ENCODE data around the gene RIT2.

The RIT2 gene

DNA sequence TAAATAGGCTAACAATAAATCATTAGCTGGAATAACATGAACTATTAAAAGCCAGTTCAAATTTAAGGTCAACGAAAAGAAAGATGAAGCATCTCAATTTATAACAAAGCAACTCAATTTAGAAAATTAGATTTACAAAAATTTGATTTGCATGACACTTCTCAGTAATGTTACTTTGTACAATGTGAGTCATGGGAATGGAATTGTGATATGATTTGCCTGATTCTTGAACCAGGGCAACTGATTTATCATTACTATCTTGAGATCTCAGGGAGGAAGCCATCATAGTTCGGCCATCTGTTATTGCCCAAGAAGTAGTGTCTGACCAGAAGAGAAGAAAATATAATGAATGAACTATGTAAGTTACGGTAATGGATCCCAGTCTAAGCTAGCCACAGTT lies 193.1 kb downstream of the RIT2 start:
- DNase-seq, result no peak

DNA sequence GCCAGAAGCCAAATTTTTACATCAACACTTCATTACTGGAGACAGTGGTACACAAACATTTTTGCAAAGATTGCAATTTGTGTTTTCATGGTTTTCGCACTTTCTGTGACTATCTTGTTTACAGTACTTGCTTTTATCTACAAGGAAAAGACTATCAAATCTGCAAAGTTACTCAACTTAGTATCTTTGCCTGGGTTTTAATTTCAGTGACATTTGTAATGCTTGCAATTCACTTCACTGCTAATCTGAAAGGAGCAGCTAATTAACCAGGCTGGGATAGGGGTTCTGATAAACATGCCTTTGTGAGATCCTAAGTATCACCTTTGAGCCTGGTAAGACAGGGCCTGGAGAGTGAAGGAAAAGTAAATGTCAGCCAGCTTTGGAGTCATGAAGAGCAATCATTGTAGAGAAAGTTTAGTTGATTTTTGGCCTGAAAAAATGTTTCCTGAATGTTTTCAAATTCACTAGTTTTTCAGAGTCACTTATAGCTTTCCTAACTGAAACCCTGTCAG lies 194.2 kb downstream of the RIT2 start:
- DNase-seq, result no peak

GRCh38 chr18:42920621-42921020 lies 194.9 kb downstream of the RIT2 start:
- DNase-seq, result no peak

DNA sequence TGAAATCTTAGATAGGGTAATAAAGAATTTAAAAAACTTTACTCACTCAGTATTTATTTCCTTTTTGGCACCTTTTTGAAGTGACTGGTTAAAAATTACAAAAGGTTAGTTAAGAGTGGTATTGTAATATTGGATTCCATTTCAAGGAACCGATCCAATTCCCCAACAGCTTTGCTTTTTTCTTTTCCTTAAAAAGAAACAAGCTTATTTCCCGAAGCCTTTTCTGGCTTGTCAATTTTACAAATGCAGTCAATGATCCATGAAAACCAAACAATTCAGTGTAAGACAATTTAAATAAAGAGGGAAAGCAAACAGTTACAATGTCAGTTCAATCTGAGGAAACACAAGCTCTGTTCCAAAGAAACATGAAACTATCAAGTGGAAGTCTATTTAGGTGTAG lies 200.2 kb downstream of the RIT2 start:
- DNase-seq, result no peak

- no peak for DNase-seq
Measured at GRCh38 chr18:42914476-42914875, 201.0 kb downstream of the RIT2 start.

DNA sequence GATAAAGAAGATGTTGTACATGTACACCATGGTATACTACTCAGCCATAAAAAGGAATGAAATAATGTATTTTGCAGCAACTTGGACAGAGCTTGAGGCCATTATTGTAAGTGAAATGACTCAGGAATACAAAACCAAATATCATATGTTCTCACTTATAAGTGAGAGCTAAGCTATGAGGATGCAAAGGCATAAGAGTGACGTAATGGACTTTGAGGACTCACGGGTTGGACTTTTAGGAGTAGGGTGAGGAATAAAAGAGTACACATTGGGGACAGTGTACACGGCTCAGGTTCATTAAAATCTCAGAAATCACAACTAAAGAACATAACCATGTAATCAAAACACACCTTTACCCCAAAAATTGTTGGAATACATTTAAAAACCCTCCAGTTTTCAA lies 206.4 kb downstream of the RIT2 start:
- no peak for DNase-seq

DNA sequence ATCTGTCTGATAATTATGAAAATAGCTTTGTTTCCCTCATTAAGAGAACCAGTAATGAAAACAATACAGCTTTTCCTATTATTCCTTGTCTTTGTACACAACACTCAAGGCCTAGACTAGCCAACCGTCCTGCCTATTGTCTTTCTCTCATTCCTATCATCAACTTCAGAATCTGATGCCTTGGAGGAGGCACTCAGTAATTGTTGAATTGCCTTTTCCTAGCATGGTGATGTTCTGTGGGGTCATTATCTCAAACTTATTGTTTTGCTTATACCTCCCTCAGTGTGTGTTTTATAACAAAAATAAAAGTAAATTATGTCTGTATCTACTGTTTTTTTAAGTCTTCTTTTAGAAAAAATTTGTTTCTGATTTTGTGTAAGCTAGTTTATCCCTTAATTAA lies 208.7 kb downstream of the RIT2 start:
- no peak for DNase-seq

GRCh38 chr18:42901161-42901560 lies 214.3 kb downstream of the RIT2 start:
- no peak for DNase-seq

- no peak for DNase-seq
Measured at GRCh38 chr18:42893977-42894376, 221.5 kb downstream of the RIT2 start.

GRCh38 chr18:42892181-42892580 lies 223.3 kb downstream of the RIT2 start:
- DNase-seq, result no peak

DNA sequence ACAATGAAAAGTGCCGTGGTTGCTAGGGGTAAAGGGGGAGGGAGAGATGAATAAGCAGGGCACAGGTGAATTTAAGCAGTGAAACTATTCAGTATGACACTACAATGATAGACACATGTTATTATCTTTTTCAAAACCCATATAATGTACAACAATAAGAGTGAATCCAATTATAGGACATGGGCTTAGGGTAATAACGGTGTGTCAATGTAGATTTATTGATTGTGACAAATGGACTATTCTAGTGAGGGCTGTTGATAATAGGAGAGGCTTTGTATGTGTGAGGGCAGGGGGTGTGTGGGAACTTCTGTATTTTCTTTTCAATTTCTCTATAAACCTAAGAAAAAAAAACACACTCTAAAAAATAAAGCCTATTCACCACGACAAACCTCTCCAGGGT lies 223.8 kb downstream of the RIT2 start:
- DNase-seq, result no peak

DNA sequence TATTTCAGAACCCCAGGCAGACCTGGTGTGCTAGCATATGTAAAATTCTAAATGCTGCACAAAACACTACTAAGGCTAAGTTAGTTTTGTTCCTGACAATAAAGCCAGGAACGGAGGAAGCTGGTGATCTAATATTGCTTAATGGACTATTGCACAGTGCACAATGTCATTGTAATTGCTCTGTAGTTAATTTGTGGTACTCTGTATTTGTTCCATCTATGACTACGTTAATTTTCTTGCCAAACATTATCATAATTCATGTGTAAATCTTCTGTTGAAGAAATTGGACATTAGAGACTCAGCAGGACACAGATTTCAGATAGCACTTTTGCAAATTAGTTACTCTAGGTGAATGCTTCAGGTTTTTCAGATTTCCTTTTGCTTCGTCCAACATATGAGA lies 232.3 kb downstream of the RIT2 start:
- no peak for DNase-seq

DNA sequence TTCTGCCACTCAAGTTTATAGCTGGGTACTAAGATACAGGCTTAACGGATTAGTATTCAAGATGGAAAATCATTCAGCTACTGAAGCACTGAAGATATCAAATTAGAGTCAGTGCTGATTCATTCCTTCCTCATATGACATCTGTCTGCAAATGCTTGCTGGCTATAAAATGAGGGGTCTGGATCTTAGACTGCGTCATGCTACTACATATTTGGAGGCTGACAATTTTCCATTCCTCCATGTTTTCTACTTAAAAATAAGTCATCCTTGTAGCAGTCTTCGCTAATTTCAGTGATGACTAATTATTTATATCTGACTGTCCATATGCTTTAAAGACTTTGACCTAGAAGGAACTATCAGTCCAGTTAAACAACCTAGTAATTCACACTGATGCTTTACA lies 233.4 kb downstream of the RIT2 start:
- no peak for DNase-seq

- no peak for DNase-seq
Measured at GRCh38 chr18:42872838-42873237, 242.6 kb downstream of the RIT2 start.

DNA sequence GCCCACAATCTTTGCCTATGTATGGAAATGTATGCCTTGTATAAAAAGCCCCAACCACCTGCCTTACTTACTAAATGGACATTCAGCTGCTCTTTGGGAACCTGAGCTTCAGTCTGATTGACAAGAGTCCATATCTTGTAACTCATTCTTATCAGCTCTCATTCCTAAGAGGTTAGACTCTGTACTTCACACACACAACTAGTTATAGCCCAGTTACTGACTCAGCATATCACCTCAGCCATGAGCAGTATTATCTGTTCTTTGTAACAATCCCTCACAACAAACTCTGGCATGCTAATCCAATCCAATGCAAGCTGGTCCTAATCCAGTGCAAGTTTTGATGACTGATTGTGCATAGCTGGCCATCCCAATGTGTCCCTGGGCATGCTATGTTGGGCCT lies 250.6 kb downstream of the RIT2 start:
- DNase-seq, result no peak

DNA sequence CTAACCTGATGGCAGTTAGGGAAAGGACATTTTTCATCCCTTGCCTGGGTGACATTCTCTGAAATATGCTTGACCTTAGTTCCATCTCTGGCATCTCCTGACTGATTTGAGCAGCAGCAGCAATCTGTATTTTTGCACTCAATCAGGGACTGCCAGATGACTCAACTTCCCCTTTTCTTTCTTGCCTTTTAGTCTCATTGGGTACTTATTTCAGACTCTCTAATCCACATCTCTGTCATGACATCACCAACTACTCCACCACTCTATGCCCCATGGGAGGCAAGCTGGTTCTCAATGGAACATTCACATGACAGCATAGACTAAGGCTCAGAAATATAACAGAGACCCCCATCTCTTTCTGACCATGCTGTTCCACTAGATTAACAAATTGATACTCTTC lies 254.2 kb downstream of the RIT2 start:
- no peak for DNase-seq

DNA sequence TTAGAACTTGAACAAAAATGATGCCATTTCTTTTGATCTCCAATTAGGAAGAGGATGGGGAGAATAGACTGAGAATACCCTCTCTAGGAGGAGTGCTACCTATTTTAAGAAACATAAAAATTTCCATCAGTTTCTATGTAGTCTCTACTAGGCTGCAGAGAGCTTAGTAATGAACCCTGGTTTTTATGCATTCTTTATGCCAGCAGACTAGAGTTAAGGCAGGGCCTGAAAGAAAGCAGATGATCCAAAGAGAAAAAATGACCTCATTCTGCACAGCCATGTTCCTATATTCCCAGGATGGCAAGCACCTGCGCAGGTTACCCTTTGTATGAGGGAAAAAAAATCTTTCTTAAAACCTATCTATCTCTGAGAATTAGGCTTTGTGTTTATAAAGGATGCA lies 254.9 kb downstream of the RIT2 start:
- DNase-seq, result no peak

GRCh38 chr18:42860011-42860410 lies 255.5 kb downstream of the RIT2 start:
- no peak for DNase-seq

DNA sequence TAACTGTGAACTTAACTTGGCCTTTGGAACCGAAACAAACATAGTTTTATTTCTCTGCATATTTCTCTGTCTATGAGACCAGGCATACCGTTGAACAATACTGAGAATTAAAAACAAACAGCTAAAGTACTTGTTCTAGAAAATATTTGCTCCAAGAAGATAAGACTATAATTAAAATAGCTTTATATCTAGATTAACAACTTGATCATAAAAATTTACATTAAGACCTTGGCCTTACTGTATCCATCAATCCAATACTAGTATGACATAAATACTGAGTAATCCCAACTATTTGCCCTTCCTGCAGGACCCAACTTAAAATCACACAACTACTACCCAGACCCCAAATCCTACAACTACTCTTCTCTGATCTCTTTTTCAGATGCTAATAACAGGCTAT lies 260.9 kb downstream of the RIT2 start:
- no peak for DNase-seq

DNA sequence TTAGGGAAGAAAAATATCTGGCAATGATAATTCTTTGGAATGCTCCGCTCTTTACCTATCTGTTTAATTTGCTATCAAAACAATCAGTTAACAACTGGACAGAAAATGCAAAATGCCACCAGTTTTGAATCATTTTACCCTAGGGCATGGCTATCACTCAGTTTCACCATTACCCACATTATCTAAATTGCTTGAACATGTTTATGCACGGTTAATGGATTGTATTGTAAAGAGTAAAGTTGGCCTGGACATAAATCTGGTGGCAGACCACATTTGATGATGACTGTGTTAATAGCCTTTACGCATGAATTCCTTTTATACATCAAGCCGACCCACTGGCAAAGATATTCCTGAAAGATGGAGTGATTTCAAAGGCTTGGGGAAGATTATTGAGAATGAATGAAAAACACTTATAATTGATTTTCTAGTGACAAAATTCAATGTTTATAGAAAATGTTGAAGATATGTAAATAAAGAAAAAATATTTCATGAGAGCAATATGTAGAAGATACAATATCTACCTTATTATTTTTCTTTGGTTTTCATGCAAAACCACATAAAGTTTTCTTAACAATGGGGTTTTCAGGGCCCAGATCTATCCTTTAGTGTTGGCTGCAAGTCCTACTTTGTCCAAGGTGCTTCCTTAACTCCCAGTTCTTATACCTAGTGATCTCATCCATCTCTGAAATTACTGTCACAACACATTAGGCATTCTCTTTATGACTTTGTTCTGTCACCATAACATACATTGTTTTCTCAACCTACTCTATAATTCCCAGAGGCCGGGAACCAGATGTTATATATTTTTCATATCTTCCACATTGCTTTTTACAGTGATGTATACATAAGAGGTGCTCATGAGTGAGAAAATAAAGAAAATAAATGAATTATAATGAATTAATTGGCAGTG lies 265.1 kb downstream of the RIT2 start:
- DNase-seq, result no peak

- no peak for DNase-seq
Measured at GRCh38 chr18:42839408-42839807, 276.1 kb downstream of the RIT2 start.

DNA sequence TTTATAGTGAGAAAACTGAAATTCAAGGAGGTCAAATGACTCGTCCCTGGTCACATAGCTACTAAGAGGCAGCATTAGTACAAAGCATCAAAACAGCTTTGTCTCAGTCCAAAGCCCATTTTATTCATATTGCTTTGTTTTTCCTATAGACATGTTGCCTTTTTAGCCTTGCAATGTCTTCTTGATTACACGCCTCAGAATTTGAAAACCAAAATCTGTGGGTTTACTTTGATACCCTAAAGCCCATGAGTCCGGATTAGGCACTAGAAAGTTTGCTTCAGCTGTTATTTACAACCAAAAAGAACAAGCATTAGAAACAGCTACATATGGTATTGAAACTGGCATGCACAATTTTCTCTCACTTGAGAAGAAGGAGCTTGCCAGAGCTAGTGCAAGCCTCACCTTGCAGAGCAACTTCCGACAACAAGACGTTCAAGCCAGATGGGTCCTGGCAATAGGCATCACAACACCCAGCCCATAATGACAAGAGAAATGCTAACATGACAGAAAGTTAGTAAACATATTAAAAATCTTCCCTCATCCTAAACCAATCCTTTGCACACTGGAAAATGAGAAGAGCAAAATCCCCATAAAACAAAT lies 276.8 kb downstream of the RIT2 start:
- no peak for DNase-seq

DNA sequence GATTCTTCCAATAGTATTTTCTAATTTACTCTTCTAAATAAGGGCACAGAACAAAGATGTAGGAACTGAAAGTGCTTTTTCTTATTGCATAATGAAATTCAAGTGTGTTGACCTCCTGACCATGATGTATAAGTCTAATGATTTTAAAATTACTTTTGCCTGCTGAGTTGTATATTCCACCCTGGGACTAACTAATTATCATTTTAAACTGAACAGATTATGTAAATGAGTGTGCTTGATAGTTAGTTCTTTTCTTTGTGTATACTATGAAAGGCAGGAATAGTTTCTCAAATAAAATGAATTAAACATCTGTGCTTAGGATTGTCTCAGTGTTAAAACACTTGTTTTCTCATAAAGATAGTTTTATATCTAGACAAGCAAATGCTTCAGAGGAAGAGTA lies 284.5 kb downstream of the RIT2 start:
- DNase-seq, result no peak

DNA sequence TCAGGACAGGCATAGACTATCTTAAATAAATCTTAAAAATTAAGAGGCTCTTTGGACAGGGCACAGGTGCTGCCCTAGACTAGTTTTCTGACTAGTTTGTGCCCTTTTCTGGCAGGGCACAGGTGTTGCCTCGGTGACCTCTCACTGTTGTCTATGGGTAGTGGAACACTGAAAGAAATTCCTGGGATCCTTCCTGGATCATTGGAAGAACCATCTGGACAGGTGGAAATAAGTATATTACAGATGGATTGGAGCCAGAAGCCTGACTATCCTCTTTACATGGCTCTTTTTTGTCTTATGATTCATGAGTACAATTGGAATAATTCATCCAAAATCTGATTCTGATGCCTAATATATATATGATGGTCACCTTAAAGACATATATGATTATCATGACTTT lies 286.6 kb downstream of the RIT2 start:
- DNase-seq, result no peak

DNA sequence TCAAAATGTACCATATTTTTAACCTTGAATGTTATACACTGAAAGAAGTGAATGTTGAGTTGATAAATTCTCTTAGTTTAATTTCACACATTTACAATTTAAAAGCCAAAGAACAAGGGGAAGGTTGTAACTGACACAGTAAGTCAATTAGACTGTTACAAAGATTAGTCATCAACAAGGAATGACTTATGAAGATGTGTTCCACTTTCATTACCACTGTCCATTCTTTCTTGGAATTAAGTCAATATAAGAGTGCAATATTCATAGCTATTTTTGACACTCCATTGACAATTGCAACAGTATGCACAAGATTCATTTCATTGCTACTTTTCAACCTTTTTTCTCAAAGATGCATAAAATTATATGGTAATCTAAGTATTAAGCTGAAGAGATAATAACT lies 291.3 kb downstream of the RIT2 start:
- no peak for DNase-seq
